RPMI7951 (cell line): Measurements from ENCODE around the gene FAM180A. TPM values are rescaled to one million over a fixed set of nuclear protein-coding genes. Genes with fewer than 3 reads are reported as not detected.
"Not testable (repeated sequence)": the region's sequence is repeated elsewhere in the genome, so short reads cannot be mapped to it uniquely, and the experiment has no call there.

Source experiments
- DNase-seq: peaks from one replicate; pipeline ENCODE4 v3.0.0-alpha.2; 2012; ENCODE audit warnings: low read depth
- total RNA-seq: library from RNA; depleted of rRNA; stranded (reverse); fragments of >200 nt; shearing (Covaris generic); gene quantifications from 2 replicates; pipeline ENCODE4 v1.2.3, GENCODE V29; 2014; rRNA removed

The FAM180A gene
- total RNA-seq = 4.8 and 6.4 TPM in 2 replicates

DNA sequence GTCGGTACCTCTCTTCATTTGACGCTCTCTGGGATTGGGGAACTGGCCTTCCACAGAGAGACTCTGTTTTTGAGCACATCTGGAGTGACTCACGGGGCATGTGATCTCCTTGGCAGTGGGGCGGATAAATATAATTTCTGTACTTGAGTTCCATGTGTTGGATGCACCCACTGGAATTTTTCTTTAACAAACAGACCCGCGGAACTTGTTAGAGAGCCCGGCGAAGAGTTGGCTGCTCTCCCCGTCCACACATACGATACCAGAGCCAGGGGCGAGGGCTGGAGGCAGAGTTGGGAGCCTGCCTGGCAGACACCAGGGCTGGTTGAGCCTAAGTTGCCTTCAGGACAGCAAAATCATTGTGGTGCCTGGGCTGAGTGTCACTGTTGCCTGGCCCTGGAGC is at the start of gene FAM180A:
FAM180A (minus strand) TSS at position 44 of the 400 bp plus-strand sequence. CDS start 233 bp downstream, outside the sequence.
- peak; percentile 92 for DNase-seq

DNA sequence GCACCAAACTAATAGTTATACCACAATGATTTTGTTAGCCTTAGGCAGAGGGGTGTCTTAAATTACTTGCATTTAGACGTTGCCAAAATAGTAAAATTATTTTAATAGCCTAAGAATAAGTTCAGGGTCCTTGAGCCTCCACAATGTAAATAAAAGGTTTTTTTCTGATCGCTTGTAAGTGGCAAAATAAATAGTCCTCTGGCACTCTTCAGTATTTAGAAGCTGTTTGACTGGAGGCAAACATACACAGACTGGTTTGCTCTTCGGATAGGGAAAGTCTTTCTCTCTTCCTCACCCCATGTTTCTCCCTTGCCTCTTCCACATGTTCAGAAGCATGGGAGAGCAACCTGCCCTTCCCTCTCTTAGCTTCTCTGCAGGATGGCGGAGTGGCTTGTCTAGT is 49.5 kb upstream of the FAM180A start:
- no peak for DNase-seq

DNA sequence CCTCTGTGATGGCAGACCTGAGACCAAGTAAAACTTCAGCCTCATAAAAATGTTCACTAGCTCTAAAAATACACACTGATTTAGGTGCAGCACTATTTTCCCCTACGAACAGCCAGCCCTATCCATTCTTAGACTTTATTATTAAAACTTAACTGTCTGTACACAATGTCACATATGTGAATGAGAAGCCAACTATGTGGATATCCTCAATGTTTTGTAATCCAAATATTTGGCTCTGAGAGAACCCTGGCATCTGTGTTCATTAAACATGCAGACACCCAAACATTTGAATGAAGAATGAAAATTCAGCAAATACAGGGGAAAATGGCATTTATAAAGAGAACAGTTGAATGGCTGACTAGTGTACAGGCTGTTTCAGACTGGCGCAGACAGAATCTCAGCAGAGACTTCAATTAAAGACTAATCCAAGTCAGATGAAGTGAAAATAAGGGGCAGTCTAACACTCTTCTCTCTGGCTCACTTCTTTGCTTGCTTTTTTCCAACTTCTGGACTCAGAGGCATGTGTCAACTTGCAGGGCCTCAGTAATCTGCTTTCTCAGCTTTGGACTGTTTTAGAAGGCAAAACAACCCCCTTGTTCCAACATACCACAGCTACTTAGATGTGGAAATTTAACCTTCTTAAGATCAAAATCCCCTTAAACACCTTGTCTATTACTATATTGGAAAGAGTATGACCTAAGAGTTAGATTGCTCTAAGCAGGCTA is 47.4 kb upstream of the FAM180A start:
- no peak for DNase-seq

DNA sequence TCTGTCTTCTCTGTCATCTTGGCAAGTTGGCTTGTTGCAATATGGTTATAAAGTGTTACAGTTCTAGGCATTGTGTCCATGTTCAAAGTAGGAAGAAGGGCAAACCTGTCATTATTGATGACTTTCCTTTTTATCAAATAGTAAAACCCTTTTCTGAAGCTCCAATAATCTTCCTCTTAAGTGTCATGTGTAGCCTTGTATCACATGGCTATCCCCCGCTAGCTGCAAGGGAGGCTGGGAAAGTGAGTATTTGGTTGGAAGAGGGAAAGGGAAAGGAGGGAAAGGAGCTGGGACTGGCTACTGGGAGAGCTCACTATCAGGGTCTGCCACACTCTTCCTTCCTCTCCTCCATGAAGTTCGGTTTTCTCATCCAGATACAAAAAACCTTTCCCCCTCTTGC is 45.2 kb upstream of the FAM180A start:
- no peak for DNase-seq

DNA sequence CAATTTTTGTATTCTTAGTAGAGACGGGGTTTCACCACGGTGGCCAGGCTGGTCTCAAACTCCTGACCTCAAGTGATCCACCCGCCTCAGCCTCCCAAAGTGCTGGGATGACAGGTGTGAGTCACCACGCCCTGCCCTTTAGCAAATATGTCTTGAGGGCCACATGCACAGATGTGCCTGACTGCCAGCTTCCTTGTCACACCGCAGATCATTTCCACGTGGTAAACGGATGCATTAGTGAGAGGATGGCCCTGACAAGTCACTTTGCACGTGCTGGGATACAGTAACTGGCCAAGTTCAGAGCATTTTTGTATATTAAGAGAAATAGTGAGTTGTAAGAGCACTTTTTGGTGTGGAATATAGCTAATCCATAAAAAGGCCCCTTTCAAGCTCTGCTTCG is 44.3 kb upstream of the FAM180A start:
- DNase-seq = no peak

DNA sequence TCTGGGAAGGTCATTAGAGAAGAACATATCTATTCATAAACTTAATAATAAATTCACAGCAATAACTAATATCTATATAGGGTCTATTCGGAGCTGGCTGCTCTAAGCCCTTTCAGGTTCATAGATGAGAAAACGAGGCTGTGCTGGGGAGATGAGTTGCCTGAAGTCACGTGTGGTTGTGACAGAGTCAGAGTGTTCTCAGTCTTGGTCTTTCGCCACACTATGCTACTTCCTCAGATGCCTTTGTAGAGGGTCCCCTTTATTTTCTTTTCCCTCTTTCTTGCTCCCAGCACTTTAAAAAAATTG is 43.7 kb upstream of the FAM180A start:
- DNase-seq = no peak

DNA sequence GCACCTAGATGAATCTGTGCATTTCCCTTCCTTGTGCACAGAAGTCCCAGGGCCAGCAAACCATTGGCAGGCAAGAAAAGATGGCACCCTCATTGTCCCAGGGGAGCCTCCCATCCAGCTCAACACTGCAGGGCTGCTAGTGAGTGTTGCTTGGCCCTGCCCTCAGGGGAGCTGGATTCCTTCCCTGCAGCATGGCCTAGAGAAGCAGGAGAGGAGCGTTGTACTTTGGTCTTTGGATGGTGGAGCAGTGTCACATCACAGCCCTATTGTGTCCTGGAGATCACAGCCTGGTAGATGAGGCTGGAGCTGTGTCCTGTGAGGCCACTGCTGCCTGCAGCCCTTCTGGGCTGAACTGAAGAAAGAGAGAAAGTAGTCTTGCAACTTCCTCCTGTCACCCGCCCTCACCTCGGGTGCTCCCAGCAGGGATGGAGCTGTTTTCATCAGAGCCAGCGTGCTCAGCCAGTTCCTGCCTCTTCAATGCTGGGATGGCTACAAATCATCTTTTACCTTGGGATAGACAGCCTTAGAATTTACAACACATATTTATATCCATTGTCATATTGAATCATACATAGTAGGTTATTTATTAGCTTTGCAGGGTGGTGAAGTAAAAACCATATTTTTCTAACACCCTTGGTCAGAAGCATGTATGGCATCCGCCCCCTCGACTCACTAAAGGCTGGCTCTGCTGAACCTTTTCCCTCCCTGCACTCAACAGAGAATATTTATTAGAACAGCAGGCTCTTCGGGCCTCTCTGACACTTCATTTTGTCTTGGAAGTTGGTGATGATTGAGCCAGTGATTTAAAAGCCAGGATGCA is 43.1 kb upstream of the FAM180A start:
- DNase-seq = no peak

DNA sequence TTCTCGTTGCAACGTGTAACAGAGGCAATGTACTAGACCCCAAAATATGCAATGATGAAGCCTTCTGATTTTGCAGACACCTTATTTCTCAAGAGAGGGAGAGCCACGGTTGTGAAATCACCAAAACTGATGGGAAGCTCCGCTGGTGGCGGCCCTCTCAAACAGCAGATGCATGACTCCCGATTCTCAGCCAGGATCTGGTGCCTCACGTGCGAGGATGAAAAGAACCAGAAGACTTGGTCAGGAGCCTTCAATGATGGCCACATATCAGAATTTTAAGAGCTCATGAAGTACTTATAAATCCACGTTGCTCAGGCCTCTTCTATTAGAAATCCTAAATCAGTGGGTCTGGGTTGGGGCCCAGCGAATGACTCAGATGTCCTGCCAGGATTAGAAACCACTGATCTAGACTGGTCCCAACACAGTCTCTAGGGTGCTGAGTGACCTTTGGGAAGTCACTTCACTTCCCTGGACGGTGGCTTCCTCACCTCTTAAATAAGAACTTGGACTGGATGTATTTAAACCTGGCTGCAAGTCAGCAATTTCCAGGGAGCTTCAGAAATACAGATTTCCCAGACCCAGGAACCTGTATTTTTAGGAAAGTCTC is 41.9 kb upstream of the FAM180A start:
- DNase-seq = no peak

DNA sequence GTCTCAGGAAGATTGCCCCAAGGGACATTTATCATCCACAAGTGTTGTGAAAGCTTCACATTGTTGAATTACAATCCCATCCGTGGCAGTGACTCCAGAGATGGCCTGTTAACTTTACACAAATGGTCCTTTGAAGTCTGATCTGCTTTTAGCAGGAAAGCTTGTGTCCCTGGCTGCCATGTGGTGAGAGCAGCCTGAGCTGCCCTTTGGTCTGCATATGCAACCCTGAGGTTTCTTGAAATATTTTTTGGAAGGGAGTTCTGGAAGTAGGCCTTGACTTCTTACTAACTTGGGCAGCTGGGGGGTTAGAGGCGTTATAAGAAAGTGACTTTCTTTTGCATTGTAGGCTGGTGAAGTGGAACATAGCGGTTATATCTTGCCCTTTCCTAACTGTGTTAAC is 41.3 kb upstream of the FAM180A start:
- no peak for DNase-seq

DNA sequence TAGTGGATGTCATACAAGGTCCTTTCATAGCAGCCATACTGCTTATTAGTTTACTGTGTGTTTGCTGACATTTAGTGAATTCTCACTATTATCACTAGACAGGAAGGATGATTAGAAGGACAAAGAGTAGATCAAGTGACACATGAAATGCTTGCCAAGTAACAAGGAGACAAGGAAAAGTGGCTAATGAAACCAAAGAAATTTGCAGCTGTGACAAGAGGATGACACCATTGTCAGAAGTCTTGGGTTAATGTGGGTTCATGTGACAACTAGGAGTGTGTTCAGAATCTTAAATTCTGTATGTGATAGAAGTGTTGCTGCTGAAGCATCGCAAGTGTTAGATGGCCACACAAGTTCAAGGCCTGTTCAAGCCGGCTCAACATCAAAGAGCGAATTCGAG is 40.8 kb upstream of the FAM180A start:
- no peak for DNase-seq

DNA sequence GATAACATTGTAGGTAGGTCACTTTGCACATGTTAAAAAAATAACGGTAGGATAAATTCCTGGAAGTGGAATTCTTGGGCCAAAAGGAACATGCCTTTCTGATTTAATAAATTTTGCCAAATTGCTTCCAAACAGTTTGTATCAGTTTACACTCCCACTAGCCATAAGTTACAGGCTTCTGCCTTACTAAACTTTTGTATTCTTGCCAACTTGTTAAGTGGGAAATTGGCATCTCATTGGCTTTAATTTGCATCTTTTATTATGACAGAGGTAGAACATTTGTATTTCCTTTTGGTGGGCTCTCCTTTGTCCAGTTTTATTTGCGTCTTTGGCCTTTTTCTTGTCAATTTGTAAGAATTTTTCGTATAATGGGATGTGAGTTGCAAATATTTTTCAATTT is 38.3 kb upstream of the FAM180A start:
- no peak for DNase-seq

DNA sequence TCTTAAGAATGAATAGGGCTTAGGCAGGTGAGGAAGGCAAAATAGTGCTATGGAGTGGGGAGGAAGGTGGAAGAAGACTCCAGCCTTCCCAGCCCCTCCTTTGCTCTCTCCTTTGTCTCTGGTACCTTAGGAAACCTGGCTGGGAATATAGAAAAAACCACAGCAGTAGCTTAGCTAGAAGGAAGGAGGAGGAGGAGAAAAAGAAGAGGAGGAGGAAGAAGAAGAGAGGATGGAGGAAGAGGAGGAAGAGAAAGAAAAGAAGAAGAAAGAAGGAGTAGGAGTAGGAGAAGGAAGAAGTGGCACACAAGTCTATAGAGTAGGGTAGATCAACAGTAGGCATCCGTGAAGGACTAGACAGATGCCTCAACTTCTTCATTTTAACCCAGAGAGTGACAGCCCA is 36.5 kb upstream of the FAM180A start:
- DNase-seq = no peak

DNA sequence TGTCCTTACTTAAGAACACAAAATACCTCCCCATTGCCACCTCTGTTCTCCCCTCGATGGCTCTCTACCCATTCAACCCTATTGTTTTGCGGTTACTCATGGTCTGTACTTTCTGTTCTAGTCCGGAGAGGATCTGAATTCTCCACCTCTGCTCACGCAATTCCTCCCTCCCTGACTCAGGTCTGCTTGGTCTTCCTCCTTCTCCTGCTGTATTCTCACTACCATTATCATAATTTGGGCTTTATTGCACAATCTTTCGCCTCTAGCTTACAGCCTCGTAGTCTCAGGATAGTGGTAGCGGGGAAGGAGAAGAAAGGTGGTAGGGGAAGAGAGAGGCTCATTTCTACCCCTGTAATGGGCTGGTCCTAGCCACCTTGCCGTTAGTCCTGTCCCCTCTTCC is 35.4 kb upstream of the FAM180A start:
- DNase-seq = no peak

DNA sequence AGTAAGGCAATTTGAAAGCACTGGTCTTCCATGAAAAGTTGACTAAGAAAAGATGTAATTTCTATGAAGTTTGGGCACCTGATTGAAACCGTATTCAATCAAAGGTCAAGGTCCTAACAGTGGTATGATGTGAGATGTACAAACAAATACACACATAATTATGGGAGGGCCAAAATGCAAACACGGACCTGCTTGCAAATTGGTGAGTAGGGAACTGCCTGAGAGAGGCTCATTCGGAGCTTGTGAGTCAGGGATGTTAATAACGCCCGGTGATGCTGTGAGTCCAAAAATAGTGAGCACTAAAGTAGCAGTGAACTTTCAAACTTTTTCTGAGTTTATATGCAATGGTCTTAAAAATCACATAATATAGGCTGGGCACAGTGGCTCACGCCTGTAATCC is 34.2 kb upstream of the FAM180A start:
- no peak for DNase-seq

DNA sequence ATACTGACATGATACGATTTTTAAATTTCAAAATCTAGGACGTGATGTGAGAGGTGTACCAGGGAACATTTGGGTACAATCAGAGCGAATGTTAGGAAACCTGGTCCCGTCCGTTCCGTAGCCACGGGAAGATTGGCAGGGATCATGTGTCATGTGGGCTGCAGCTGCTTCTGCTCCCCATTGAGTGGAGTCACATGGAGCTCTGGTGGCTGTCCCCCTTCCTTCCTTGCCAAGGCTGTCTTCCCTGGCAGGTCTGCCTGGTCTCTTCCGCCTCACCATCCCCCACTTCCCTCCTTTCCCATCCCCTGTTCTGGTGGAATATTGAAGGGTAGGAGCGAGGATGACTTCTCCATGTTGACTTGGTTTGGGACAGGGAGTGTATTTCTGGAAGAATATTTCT is 33.8 kb upstream of the FAM180A start:
- no peak for DNase-seq

DNA sequence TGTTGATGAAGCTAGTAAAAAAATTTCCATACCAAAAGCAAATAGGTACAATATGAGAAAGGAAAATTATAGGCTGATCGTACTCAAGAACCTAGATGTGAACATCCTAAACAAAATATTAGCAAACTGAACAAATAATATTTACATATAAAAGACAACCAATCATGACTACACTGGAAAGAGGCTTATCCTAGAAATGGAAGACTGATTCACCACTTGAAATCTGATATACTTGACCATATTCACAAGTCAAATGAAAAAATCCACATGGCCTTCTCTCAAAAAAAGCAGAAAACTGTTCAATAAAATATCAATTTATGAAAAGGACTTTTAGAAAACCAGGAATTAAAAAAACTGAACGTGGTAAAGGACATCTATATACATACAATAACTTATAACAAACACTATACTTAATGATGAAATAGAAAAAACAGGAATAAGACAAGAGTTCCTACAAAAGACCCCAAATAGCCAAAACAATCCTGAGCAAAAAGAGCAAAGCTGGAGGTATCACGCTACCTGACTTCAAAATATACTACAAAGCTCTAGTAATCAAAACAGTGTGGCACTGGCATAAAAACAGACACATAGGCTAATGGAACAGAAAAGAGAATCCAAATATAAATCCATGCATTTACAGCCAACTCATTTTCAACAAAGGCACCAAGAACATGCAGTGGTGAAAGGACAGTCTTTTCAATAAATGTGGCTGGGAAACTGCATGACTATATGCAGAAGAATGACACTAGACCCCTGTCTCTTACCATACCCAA is 29.2 kb upstream of the FAM180A start:
- no peak for DNase-seq

DNA sequence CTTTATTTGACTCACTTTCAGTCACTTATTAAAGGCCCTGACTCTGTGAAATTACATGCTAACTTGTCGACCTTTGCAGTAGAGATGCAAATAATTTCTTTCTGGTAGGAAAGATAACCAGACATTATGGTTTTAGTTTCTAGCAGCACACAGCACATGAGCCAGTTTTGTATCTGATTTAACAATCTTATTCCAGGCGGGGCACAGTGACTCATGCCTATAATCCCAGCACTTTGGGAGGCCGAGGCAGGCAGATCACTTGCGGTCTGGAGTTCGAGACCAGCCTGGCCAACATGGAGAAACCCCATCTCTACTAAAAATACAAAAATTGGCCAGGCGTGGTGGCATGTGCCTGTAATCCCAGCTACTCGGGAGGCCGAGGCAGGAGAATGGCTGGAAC is 27.3 kb upstream of the FAM180A start:
- not testable (repeated sequence) for DNase-seq

DNA sequence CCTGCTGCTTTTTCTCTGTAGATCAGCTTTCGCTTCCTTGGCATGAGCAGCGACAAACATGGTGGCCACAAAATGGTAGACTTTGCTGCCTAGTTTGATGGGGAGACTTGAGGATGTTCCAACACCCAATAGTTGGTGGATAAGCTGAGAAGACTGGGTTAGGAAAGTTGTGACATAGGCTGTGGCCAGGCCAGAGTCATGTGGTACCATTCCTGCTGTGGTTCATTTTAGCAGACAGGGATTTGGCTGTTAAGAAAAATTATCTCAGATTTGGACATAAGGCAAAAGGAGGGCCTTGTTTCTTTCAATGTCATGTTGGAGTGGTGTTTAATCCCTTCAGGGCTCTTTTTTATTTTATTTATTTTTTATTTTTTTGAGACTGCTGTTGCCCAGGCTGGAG is 26.6 kb upstream of the FAM180A start:
- no peak for DNase-seq

DNA sequence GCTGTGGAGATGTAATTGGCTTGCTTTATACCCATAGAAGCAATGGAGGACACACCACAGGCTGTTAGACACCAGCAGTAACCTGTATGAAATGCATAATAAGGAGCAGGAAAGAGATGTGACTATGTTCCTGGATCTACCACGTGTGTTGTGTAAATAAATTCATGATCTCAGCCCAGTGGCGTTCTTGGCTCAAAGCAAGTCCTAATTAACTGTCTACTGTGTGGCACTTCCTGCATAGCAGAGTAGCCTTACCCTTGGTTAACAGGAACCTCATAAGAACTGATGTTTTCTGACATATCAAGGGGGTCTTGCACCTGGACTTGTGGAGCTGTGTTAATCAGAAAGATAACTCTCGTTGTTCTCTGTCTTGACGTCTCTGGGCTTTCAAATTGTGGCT is 25.7 kb upstream of the FAM180A start:
- peak; percentile 80 for DNase-seq

DNA sequence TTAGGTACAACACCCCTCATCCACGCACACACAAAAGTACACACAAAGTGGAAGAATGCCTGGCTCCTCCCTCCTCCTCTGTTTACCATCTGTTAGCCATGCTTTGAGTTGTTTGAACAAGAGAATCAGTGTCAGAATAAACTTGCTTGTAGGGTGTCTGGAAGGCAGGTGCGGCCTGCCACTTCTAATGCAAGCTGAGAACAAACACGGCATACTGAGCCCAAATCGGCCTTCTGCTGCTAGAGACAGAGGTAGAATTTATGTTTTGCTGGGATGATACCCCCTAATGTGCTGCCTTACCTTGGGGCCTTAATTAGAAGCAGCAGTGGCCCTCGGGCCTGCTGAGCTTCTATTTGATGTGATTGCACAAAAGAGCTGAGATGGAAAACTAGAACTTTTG is 24.9 kb upstream of the FAM180A start:
- peak; percentile 9 for DNase-seq

DNA sequence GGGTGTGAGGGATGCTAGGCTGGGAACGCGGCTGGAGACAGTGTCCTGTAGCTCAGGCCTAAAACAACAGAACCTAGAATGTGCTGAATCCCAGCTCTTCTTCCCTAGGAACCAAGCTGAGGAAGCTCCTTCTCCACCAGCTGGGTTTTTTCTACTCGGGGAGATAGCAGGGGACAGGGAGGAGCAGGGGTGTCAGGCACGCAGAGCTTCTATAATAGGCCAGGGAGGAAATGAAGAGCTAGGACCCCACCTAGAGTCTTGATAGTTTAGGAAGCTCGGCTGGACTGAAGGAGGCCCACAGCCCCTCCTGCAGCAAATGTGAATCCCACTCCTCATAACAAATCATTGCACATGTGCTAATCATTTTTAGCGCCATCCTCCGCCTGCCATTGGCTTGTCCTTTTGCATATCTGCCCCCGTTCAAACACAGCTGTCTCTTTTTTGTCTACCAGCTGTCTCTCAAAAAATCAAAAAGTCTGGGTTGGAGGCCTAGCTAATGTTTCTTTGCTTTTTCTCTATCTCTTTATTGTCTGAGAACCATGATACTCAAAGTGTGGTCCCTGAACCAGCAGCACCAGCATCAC is 24.1 kb upstream of the FAM180A start:
- no peak for DNase-seq
